ENCODE data around the gene SIX4.

- TF ChIP-seq CTCF (optimal IDR thresholded peaks at IDR 0.05 in 1 of 3, IDR thresholded peaks at IDR 0.05 in 1 of 3, conservative IDR thresholded peaks at IDR 0.05 in 1 of 3; ENCODE audit: extremely low read depth in 1 of 3, insufficient read depth in 2 of 3, low read length in 3 of 3) (no peak), EZH2 (IDR thresholded peaks at IDR 0.05; ENCODE audit: low read length) (no peak)
Observed at GRCh38 chr14:60680511-60680910, 43.6 kb downstream of the SIX4 start.

All from keratinocyte (primary cell).